RWPE1 (cell line): Measurements from ENCODE around the gene ARHGEF12.

Source experiments
- CTCF ChIA-PET: fragments of 350-600 bp; sonication (Branson Sonifier 250); formaldehyde crosslinking; extraction: SDS; loops from one replicate; lab custom pipeline; 2021; lab: Yijun Ruan, JAX
- POLR2A ChIA-PET: fragments of 400-600 bp; formaldehyde crosslinking; extraction: SDS; loops from one replicate; lab custom pipeline; 2020; ENCODE audit warnings: antibody characterized with exemption; ENCODE audit not compliant: low non-redundant PET; lab: Yijun Ruan, JAX
- DNase-seq: peaks from one replicate; pipeline ENCODE4 v3.0.0; 2012; ENCODE audit warnings: low spot score
- H3K27ac ChIP-seq: fragments of 450-650 bp; 2 replicates; pipeline ENCODE4 v1.5.1; 2017
- CTCF ChIP-seq: fragments of 450-650 bp; conservative IDR thresholded peaks from 2 replicates; pipeline ENCODE4 v1.5.1; 2017; ENCODE audit warnings: low read depth, mild to moderate bottlenecking

Gene ARHGEF12

GRCh38 chr11:120295099-120295498 is 41.1 kb upstream of the ARHGEF12 start:
- CTCF ChIA-PET: interaction anchor here (1.8 kb wide), 1 partner anchor 60 kb away, joined by 8 read pairs; no protein-coding TSS in a partner anchor
- no peak for TF ChIP-seq CTCF

GRCh38 chr11:120296554-120296953 is 39.7 kb upstream of the ARHGEF12 start:
- ChIA-PET CTCF (interaction anchor here (1.8 kb wide), 1 partner anchor 61 kb away, joined by 8 read pairs; no protein-coding TSS in a partner anchor), POLR2A (no interaction called here)
- DNase-seq: no peak
- no peak for TF ChIP-seq CTCF
- H3K27ac ChIP-seq: no peak overlapping the region

More at GRCh38 chr11:120295099-120295498, 41.1 kb upstream of the ARHGEF12 start:
- no peak for DNase-seq
- H3K27ac ChIP-seq: no peak overlapping the region
- POLR2A ChIA-PET: no interaction called here

- no peak for TF ChIP-seq CTCF
- DNase-seq: no peak
- no peak overlapping the region for H3K27ac ChIP-seq
- ChIA-PET CTCF (interaction anchor here (4.0 kb wide), 1 partner anchor 63 kb away, joined by 51 read pairs; no protein-coding TSS in a partner anchor), POLR2A (no interaction called here)
Measured at GRCh38 chr11:120298461-120298860, 37.8 kb upstream of the ARHGEF12 start.

- ChIA-PET CTCF (interaction anchor here (0.6 to 3.6 kb wide), 11 partner anchors 19 to 1173 kb away, joined by 3 to 28 read pairs (median 4); no protein-coding TSS in a partner anchor), POLR2A (no interaction called here)
- no peak for TF ChIP-seq CTCF
- no peak overlapping the region for H3K27ac ChIP-seq
- DNase-seq: peak; percentile 49
Measured at GRCh38 chr11:120302001-120302805, 34.0 kb upstream of the ARHGEF12 start.

GRCh38 chr11:120303004-120303637 is 33.1 kb upstream of the ARHGEF12 start:
- no peak overlapping the region for H3K27ac ChIP-seq
- peak; percentile 85 for TF ChIP-seq CTCF
- DNase-seq: peak; percentile 67
- POLR2A ChIA-PET: no interaction called here
- CTCF ChIA-PET: interaction anchor here (0.6 to 3.6 kb wide), 7 partner anchors 18 to 1172 kb away, joined by 3 to 28 read pairs (median 4); no protein-coding TSS in a partner anchor

- no peak overlapping the region for H3K27ac ChIP-seq
Measured at GRCh38 chr11:120304526-120304925, 31.7 kb upstream of the ARHGEF12 start.

More at GRCh38 chr11:120304526-120304925, 31.7 kb upstream of the ARHGEF12 start:
- peak; percentile 82 for DNase-seq
- ChIA-PET POLR2A (no interaction called here), CTCF (interaction anchor here (0.6 to 3.6 kb wide), 5 partner anchors 13 to 974 kb away, joined by 3 to 28 read pairs (median 3); no protein-coding TSS in a partner anchor)
- TF ChIP-seq CTCF: no peak
